HepG2 (cell line): ENCODE data around the gene NAB1. TPM values are rescaled to one million over a fixed set of nuclear protein-coding genes. Genes with fewer than 3 reads are reported as not detected.

Experiments
- FOXA1 ChIP-seq, 2 experiments: fragments of 450-650 bp in 1 of 2; sonication (generic) in 1 of 2; formaldehyde crosslinking in 1 of 2; IDR thresholded peaks; 2 replicates each; pipeline versions ENCODE4 v1.4.0 to v1.6.1; 2016 to 2020; ENCODE audit warnings: missing genetic modification reagents in 1 of 2
- HDAC6 ChIP-seq: fragments of 200-600 bp; sonication (generic); IDR thresholded peaks from 2 replicates; pipeline ENCODE4 v1.7.0; 2017; ENCODE audit warnings: mild to moderate bottlenecking, antibody characterized with exemption, low read length, low read depth
- ZNF558 ChIP-seq: sonication (generic); formaldehyde crosslinking; IDR thresholded peaks from 2 replicates; pipeline ENCODE4 v1.9.0; 2022; ENCODE audit warnings: mild to moderate bottlenecking, missing genetic modification reagents, borderline replicate concordance
- ZNF780A ChIP-seq: sonication (generic); formaldehyde crosslinking; IDR thresholded peaks from 2 replicates; pipeline ENCODE4 v1.8.0; 2022; ENCODE audit warnings: mild to moderate bottlenecking, missing genetic modification reagents, moderate library complexity
- ZNF891 ChIP-seq: sonication (generic); formaldehyde crosslinking; IDR thresholded peaks from 2 replicates; pipeline ENCODE4 v1.5.0; 2020; ENCODE audit warnings: mild to moderate bottlenecking, missing genetic modification reagents
- polyA plus RNA-seq, 8 experiments: library from polyadenylated mRNA; depleted of rRNA in 3 of 8; stranded (reverse) in 7 of 8; unstranded in 1 of 8; fragments of >200 nt; fragmentation: Illumina TruSeq in 4 of 8; extraction: Trizol in 4 of 8; gene quantifications; 2 replicates each; pipeline versions ENCODE4 v1.2.1 to v1.2.3, GENCODE V29; 2011 to 2016; ENCODE audit warnings: low read depth in 4 of 8, missing spikeins in 1 of 8, mixed read lengths in 1 of 8; ENCODE audit not compliant: insufficient read depth in 1 of 8
- total RNA-seq, 5 experiments: library from RNA; depleted of rRNA; stranded (reverse); fragments of >200 nt; fragmentation: Illumina TruSeq; extraction: Trizol; gene quantifications; 2 replicates each; pipeline ENCODE4 v1.2.3, GENCODE V29; 2016; ENCODE audit warnings: low read depth in 1 of 5
- TF ChIP-seq, protein P1 (sequence below): sonication (generic); formaldehyde crosslinking; IDR thresholded peaks from 2 replicates; pipeline ENCODE4 v1.9.0; 2021; ENCODE audit warnings: mild to moderate bottlenecking, missing genetic modification reagents
- TF ChIP-seq, protein P2 (sequence below): sonication (generic); formaldehyde crosslinking; IDR thresholded peaks from 2 replicates; pipeline ENCODE4 v1.4.0; 2020; ENCODE audit warnings: missing genetic modification reagents, mild to moderate bottlenecking, borderline replicate concordance
- TF ChIP-seq, protein P3 (sequence below): sonication (generic); formaldehyde crosslinking; IDR thresholded peaks from 2 replicates; pipeline ENCODE4 v1.8.0; 2022; ENCODE audit warnings: mild to moderate bottlenecking, missing genetic modification reagents, moderate library complexity
- TF ChIP-seq, protein P4 (sequence below): sonication (generic); formaldehyde crosslinking; IDR thresholded peaks from 2 replicates; pipeline ENCODE4 v1.5.0; 2020; ENCODE audit warnings: mild to moderate bottlenecking, missing genetic modification reagents, borderline replicate concordance

NAB1 gene
- total and polyA plus RNA-seq, 2 of the 13 experiments (the other 11 are each of a cell fraction or from before 2014, with no cell fraction given) = 24.5 to 46.0 TPM

DNA sequence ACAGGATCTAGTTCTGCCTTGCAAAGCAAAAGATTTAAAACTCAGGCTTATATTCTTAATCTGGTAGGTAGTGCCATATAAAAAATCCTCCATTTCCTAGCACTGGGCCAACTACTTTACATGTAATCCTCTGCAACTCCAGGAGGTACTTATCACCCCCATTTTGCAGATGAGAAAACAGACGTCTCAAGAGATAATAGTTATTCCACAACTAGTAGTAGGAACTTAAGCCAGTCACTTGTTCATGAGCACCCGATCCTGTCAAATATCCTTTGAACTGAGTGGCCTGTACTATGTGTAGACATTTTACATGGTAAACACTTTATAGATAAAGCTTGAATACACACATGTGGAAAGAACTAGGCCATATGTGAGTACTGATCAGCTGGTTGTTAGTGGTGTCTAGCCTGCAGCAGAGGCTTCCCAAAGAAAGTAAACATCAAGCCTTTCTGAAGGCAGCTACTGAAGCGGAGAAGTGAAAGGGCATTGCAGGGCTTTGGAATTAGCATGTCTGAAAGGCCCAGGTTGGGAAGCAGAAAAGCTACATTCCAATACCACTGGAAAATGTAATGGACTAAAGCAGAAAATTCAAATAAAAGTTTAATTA, 48.0 kb downstream of the NAB1 start (continued):
- TF ChIP-seq, protein P1, sequence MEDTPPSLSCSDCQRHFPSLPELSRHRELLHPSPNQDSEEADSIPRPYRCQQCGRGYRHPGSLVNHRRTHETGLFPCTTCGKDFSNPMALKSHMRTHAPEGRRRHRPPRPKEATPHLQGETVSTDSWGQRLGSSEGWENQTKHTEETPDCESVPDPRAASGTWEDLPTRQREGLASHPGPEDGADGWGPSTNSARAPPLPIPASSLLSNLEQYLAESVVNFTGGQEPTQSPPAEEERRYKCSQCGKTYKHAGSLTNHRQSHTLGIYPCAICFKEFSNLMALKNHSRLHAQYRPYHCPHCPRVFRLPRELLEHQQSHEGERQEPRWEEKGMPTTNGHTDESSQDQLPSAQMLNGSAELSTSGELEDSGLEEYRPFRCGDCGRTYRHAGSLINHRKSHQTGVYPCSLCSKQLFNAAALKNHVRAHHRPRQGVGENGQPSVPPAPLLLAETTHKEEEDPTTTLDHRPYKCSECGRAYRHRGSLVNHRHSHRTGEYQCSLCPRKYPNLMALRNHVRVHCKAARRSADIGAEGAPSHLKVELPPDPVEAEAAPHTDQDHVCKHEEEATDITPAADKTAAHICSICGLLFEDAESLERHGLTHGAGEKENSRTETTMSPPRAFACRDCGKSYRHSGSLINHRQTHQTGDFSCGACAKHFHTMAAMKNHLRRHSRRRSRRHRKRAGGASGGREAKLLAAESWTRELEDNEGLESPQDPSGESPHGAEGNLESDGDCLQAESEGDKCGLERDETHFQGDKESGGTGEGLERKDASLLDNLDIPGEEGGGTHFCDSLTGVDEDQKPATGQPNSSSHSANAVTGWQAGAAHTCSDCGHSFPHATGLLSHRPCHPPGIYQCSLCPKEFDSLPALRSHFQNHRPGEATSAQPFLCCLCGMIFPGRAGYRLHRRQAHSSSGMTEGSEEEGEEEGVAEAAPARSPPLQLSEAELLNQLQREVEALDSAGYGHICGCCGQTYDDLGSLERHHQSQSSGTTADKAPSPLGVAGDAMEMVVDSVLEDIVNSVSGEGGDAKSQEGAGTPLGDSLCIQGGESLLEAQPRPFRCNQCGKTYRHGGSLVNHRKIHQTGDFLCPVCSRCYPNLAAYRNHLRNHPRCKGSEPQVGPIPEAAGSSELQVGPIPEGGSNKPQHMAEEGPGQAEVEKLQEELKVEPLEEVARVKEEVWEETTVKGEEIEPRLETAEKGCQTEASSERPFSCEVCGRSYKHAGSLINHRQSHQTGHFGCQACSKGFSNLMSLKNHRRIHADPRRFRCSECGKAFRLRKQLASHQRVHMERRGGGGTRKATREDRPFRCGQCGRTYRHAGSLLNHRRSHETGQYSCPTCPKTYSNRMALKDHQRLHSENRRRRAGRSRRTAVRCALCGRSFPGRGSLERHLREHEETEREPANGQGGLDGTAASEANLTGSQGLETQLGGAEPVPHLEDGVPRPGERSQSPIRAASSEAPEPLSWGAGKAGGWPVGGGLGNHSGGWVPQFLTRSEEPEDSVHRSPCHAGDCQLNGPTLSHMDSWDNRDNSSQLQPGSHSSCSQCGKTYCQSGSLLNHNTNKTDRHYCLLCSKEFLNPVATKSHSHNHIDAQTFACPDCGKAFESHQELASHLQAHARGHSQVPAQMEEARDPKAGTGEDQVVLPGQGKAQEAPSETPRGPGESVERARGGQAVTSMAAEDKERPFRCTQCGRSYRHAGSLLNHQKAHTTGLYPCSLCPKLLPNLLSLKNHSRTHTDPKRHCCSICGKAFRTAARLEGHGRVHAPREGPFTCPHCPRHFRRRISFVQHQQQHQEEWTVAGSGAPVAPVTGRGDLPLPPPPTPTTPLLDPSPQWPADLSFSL (CRISPR knock-in tag) = no peak
- TF ChIP-seq ZNF558 (CRISPR knock-in tag) = no peak
- TF ChIP-seq, protein P2, sequence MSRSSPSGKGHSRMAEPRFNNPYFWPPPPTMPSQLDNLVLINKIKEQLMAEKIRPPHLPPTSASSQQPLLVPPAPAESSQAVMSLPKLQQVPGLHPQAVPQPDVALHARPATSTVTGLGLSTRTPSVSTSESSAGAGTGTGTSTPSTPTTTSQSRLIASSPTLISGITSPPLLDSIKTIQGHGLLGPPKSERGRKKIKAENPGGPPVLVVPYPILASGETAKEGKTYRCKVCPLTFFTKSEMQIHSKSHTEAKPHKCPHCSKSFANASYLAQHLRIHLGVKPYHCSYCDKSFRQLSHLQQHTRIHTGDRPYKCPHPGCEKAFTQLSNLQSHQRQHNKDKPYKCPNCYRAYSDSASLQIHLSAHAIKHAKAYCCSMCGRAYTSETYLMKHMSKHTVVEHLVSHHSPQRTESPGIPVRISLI (CRISPR knock-in tag) = no peak
- TF ChIP-seq, protein P3, sequence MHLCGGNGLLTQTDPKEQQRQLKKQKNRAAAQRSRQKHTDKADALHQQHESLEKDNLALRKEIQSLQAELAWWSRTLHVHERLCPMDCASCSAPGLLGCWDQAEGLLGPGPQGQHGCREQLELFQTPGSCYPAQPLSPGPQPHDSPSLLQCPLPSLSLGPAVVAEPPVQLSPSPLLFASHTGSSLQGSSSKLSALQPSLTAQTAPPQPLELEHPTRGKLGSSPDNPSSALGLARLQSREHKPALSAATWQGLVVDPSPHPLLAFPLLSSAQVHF (CRISPR knock-in tag) = no peak
- no peak for TF ChIP-seq ZNF780A (CRISPR knock-in tag)
- TF ChIP-seq ZNF891 = no peak
- TF ChIP-seq, protein P4, sequence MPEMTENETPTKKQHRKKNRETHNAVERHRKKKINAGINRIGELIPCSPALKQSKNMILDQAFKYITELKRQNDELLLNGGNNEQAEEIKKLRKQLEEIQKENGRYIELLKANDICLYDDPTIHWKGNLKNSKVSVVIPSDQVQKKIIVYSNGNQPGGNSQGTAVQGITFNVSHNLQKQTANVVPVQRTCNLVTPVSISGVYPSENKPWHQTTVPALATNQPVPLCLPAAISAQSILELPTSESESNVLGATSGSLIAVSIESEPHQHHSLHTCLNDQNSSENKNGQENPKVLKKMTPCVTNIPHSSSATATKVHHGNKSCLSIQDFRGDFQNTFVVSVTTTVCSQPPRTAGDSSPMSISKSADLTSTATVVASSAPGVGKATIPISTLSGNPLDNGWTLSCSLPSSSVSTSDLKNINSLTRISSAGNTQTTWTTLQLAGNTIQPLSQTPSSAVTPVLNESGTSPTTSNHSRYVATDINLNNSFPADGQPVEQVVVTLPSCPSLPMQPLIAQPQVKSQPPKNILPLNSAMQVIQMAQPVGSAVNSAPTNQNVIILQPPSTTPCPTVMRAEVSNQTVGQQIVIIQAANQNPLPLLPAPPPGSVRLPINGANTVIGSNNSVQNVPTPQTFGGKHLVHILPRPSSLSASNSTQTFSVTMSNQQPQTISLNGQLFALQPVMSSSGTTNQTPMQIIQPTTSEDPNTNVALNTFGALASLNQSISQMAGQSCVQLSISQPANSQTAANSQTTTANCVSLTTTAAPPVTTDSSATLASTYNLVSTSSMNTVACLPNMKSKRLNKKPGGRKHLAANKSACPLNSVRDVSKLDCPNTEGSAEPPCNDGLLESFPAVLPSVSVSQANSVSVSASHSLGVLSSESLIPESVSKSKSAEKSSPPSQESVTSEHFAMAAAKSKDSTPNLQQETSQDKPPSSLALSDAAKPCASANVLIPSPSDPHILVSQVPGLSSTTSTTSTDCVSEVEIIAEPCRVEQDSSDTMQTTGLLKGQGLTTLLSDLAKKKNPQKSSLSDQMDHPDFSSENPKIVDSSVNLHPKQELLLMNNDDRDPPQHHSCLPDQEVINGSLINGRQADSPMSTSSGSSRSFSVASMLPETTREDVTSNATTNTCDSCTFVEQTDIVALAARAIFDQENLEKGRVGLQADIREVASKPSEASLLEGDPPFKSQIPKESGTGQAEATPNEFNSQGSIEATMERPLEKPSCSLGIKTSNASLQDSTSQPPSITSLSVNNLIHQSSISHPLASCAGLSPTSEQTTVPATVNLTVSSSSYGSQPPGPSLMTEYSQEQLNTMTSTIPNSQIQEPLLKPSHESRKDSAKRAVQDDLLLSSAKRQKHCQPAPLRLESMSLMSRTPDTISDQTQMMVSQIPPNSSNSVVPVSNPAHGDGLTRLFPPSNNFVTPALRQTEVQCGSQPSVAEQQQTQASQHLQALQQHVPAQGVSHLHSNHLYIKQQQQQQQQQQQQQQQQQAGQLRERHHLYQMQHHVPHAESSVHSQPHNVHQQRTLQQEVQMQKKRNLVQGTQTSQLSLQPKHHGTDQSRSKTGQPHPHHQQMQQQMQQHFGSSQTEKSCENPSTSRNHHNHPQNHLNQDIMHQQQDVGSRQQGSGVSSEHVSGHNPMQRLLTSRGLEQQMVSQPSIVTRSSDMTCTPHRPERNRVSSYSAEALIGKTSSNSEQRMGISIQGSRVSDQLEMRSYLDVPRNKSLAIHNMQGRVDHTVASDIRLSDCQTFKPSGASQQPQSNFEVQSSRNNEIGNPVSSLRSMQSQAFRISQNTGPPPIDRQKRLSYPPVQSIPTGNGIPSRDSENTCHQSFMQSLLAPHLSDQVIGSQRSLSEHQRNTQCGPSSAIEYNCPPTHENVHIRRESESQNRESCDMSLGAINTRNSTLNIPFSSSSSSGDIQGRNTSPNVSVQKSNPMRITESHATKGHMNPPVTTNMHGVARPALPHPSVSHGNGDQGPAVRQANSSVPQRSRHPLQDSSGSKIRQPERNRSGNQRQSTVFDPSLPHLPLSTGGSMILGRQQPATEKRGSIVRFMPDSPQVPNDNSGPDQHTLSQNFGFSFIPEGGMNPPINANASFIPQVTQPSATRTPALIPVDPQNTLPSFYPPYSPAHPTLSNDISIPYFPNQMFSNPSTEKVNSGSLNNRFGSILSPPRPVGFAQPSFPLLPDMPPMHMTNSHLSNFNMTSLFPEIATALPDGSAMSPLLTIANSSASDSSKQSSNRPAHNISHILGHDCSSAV (CRISPR knock-in tag) = no peak
- no peak for TF ChIP-seq FOXA1 (IDR thresholded peaks at IDR 0.05)
- peak; percentile 48; the same call in 1 of the 2 replicates for TF ChIP-seq FOXA1 (CRISPR knock-in tag; IDR thresholded peaks at IDR 0.05)
- TF ChIP-seq HDAC6 = no peak
